HepG2 (cell line): ENCODE data around the gene HSF2BP. TPM values are rescaled to one million over a fixed set of nuclear protein-coding genes. Genes with fewer than 3 reads are reported as not detected.
A peak's percentile ranks its signal among the peaks of the same experiment; 100 is the strongest.

Experiments used
- AGO1 ChIP-seq: fragments of 200-400 bp; formaldehyde crosslinking; IDR thresholded peaks from 2 replicates; pipeline ENCODE4 v1.6.1; 2017; ENCODE audit warnings: mild to moderate bottlenecking, low read depth, low read length, moderate library complexity; ENCODE audit not compliant: poor library complexity, severe bottlenecking
- CHCHD3 ChIP-seq: sonication (generic); formaldehyde crosslinking; IDR thresholded peaks from 2 replicates; pipeline ENCODE4 v1.8.0; 2022; ENCODE audit warnings: mild to moderate bottlenecking, missing genetic modification reagents, moderate library complexity
- ELF3 ChIP-seq: IDR thresholded peaks from 2 replicates; pipeline ENCODE4 v1.6.1; 2016; ENCODE audit warnings: missing genetic modification reagents, missing compliant biosample characterization
- GPN1 ChIP-seq: sonication (generic); formaldehyde crosslinking; IDR thresholded peaks from 2 replicates; pipeline ENCODE4 v1.5.1; 2020; ENCODE audit warnings: missing genetic modification reagents, borderline replicate concordance
- HMGA1 ChIP-seq: sonication (generic); formaldehyde crosslinking; conservative IDR thresholded peaks from 2 replicates; pipeline ENCODE4 v1.4.0; 2020; ENCODE audit warnings: missing genetic modification reagents
- HNF4G ChIP-seq, 2 experiments: sonication (generic) in 1 of 2; formaldehyde crosslinking in 1 of 2; IDR thresholded peaks; 2 replicates each; pipeline versions ENCODE4 v1.4.0 to v1.6.1; 2011 to 2020; ENCODE audit warnings: borderline replicate concordance in 2 of 2, low read depth in 2 of 2, mild to moderate bottlenecking in 2 of 2, low read length in 1 of 2, missing genetic modification reagents in 1 of 2, moderate library complexity in 1 of 2
- ZKSCAN1 ChIP-seq: fragments of 150-350 bp; IDR thresholded peaks from 2 replicates; pipeline ENCODE4 v1.6.1; 2014; ENCODE audit warnings: low read length
- ZNF354B ChIP-seq: sonication (generic); formaldehyde crosslinking; IDR thresholded peaks from 2 replicates; pipeline ENCODE4 v1.8.0; 2022; ENCODE audit warnings: mild to moderate bottlenecking, missing genetic modification reagents
- ZNF446 ChIP-seq: sonication (generic); formaldehyde crosslinking; IDR thresholded peaks from 2 replicates; pipeline ENCODE4 v1.5.0; 2020; ENCODE audit warnings: mild to moderate bottlenecking, missing genetic modification reagents
- ZNF547 ChIP-seq: sonication (generic); formaldehyde crosslinking; IDR thresholded peaks from 2 replicates; pipeline ENCODE4 v1.5.1; 2020; ENCODE audit warnings: mild to moderate bottlenecking, missing genetic modification reagents
- ZNF564 ChIP-seq: sonication (generic); formaldehyde crosslinking; IDR thresholded peaks from 2 replicates; pipeline ENCODE4 v1.8.1; 2023; ENCODE audit warnings: mild to moderate bottlenecking, missing genetic modification reagents
- ZNF598 ChIP-seq: sonication (generic); formaldehyde crosslinking; IDR thresholded peaks from 2 replicates; pipeline ENCODE4 v1.5.1; 2020; ENCODE audit warnings: mild to moderate bottlenecking, missing genetic modification reagents, borderline replicate concordance
- ZNF629 ChIP-seq: sonication (generic); formaldehyde crosslinking; conservative IDR thresholded peaks from 2 replicates; pipeline ENCODE4 v1.5.0; 2020; ENCODE audit warnings: missing genetic modification reagents
- polyA plus RNA-seq, 8 experiments: library from polyadenylated mRNA; depleted of rRNA in 3 of 8; stranded (reverse) in 7 of 8; unstranded in 1 of 8; fragments of >200 nt; fragmentation: Illumina TruSeq in 4 of 8; extraction: Trizol in 4 of 8; gene quantifications; 2 replicates each; pipeline versions ENCODE4 v1.2.1 to v1.2.3, GENCODE V29; 2011 to 2016; ENCODE audit warnings: low read depth in 4 of 8, missing spikeins in 1 of 8, mixed read lengths in 1 of 8; ENCODE audit not compliant: insufficient read depth in 1 of 8
- total RNA-seq, 5 experiments: library from RNA; depleted of rRNA; stranded (reverse); fragments of >200 nt; fragmentation: Illumina TruSeq; extraction: Trizol; gene quantifications; 2 replicates each; pipeline ENCODE4 v1.2.3, GENCODE V29; 2016; ENCODE audit warnings: low read depth in 1 of 5
- TF ChIP-seq, protein P1 (sequence below): sonication (generic); formaldehyde crosslinking; IDR thresholded peaks from 2 replicates; pipeline ENCODE4 v1.4.0; 2020; ENCODE audit warnings: mild to moderate bottlenecking, missing genetic modification reagents
- TF ChIP-seq, protein P2 (sequence below): IDR thresholded peaks from 2 replicates; pipeline ENCODE4 v1.6.1; 2016; ENCODE audit warnings: missing genetic modification reagents, missing compliant biosample characterization
- TF ChIP-seq, protein P3 (sequence below): sonication (generic); formaldehyde crosslinking; IDR thresholded peaks from 2 replicates; pipeline ENCODE4 v1.5.0; 2020; ENCODE audit warnings: mild to moderate bottlenecking, missing genetic modification reagents, moderate library complexity
- TF ChIP-seq, protein P4 (sequence below): sonication (generic); formaldehyde crosslinking; IDR thresholded peaks from 2 replicates; pipeline ENCODE4 v1.5.1; 2020; ENCODE audit warnings: mild to moderate bottlenecking, missing genetic modification reagents, moderate library complexity

Gene HSF2BP
- total and polyA plus RNA-seq, 2 of the 13 experiments (the other 11 are each of a cell fraction or from before 2014, with no cell fraction given), result 0.67 to 2.2 TPM

DNA sequence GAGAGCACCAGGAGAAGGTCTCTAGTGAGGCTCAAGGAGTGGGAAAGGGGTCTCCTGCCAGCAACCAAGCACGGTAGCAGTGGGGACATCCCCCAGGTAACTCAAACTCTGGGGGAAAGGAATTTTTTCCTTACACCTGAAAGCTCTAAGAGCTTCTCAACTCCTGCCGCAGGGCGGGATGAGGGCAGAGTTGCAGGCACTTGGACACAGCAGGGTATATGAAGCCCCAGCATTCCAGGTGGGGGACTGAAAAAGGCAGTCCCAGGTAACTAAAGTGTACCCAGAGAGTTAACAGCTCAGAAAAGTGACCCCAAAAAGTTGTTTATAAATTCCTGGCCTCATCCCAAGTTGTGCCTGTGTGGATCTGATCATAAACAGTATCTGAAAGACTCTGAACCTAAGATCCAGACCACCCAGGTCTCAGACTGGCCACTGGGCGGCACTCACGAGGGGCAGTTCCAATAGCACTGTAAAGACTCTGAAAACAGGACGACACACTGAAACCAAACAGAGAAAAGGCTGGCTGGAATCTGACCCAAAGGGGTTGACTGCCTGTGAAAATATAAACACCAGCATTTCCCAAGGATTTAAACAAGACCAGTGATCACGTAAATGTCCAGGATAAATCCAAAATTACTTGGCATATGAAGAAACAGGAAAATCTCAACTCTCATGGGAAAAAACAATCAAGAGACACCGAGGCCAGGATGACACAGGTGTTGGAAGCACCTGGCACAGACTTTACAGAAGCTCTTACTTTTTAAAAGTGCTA is 47.5 kb downstream of the HSF2BP start (continued):
- TF ChIP-seq, protein P1, sequence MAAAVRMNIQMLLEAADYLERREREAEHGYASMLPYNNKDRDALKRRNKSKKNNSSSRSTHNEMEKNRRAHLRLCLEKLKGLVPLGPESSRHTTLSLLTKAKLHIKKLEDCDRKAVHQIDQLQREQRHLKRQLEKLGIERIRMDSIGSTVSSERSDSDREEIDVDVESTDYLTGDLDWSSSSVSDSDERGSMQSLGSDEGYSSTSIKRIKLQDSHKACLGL (CRISPR knock-in tag), result no peak
- no peak for TF ChIP-seq CHCHD3
- no peak for TF ChIP-seq ZNF446
- TF ChIP-seq, protein P2, sequence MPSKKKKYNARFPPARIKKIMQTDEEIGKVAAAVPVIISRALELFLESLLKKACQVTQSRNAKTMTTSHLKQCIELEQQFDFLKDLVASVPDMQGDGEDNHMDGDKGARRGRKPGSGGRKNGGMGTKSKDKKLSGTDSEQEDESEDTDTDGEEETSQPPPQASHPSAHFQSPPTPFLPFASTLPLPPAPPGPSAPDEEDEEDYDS (CRISPR knock-in tag), result peak; percentile 27; the same call in 1 of the 2 replicates
- TF ChIP-seq, protein P3, sequence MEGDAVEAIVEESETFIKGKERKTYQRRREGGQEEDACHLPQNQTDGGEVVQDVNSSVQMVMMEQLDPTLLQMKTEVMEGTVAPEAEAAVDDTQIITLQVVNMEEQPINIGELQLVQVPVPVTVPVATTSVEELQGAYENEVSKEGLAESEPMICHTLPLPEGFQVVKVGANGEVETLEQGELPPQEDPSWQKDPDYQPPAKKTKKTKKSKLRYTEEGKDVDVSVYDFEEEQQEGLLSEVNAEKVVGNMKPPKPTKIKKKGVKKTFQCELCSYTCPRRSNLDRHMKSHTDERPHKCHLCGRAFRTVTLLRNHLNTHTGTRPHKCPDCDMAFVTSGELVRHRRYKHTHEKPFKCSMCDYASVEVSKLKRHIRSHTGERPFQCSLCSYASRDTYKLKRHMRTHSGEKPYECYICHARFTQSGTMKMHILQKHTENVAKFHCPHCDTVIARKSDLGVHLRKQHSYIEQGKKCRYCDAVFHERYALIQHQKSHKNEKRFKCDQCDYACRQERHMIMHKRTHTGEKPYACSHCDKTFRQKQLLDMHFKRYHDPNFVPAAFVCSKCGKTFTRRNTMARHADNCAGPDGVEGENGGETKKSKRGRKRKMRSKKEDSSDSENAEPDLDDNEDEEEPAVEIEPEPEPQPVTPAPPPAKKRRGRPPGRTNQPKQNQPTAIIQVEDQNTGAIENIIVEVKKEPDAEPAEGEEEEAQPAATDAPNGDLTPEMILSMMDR, result peak; percentile 86
- no peak for TF ChIP-seq HMGA1
- no peak for TF ChIP-seq GPN1
- no peak for TF ChIP-seq ZNF547 (CRISPR knock-in tag)
- peak; percentile 8; the same call in 1 of the 2 replicates for TF ChIP-seq HNF4G (IDR thresholded peaks at IDR 0.05; ENCODE audit: borderline replicate concordance, low read depth, low read length)
- TF ChIP-seq HNF4G (CRISPR knock-in tag; IDR thresholded peaks at IDR 0.05; ENCODE audit: borderline replicate concordance, low read depth), result no peak
- no peak for TF ChIP-seq ZNF354B (CRISPR knock-in tag)
- 0 out of 2 replicates have a peak, but pooled peaks have one; percentile 23 for TF ChIP-seq ELF3
- no peak for TF ChIP-seq ZNF564 (CRISPR knock-in tag)
- TF ChIP-seq AGO1, result no peak
- no peak for TF ChIP-seq ZNF598
- no peak for TF ChIP-seq ZNF629
- TF ChIP-seq, protein P4, sequence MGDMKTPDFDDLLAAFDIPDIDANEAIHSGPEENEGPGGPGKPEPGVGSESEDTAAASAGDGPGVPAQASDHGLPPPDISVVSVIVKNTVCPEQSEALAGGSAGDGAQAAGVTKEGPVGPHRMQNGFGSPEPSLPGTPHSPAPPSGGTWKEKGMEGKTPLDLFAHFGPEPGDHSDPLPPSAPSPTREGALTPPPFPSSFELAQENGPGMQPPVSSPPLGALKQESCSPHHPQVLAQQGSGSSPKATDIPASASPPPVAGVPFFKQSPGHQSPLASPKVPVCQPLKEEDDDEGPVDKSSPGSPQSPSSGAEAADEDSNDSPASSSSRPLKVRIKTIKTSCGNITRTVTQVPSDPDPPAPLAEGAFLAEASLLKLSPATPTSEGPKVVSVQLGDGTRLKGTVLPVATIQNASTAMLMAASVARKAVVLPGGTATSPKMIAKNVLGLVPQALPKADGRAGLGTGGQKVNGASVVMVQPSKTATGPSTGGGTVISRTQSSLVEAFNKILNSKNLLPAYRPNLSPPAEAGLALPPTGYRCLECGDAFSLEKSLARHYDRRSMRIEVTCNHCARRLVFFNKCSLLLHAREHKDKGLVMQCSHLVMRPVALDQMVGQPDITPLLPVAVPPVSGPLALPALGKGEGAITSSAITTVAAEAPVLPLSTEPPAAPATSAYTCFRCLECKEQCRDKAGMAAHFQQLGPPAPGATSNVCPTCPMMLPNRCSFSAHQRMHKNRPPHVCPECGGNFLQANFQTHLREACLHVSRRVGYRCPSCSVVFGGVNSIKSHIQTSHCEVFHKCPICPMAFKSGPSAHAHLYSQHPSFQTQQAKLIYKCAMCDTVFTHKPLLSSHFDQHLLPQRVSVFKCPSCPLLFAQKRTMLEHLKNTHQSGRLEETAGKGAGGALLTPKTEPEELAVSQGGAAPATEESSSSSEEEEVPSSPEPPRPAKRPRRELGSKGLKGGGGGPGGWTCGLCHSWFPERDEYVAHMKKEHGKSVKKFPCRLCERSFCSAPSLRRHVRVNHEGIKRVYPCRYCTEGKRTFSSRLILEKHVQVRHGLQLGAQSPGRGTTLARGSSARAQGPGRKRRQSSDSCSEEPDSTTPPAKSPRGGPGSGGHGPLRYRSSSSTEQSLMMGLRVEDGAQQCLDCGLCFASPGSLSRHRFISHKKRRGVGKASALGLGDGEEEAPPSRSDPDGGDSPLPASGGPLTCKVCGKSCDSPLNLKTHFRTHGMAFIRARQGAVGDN (CRISPR knock-in tag), result no peak
- TF ChIP-seq ZKSCAN1, result no peak
